ENCODE data around the gene OTOL1.

The OTOL1 gene

GRCh38 chr3:161552984-161553560, 56.5 kb downstream of the OTOL1 start:
- Histone ChIP-seq H4K8ac (ENCODE audit: low read depth, low read length) (no peak overlapping the region), H4K91ac (ENCODE audit: low read depth, low read length, poor library complexity) (no peak overlapping the region), H3K9ac (ENCODE audit: low read depth, low read length, poor library complexity) (no peak overlapping the region), H3K79me1 (ENCODE audit: low read depth, low read length) (no peaks in the 10 kb centered on the region), H3K18ac (ENCODE audit: low read length) (no peak overlapping the region), H2BK12ac (ENCODE audit: low read length) (no peak overlapping the region), H3K9me3 (replicated peaks in 1 of 2; ENCODE audit: control insufficient read depth in 2 of 2, insufficient read depth in 1 of 2, low read depth in 1 of 2, low read length in 2 of 2) (no peaks in the 10 kb centered on the region), H3K23ac (ENCODE audit: low read depth, low read length, poor library complexity) (no peak overlapping the region), H2BK120ac (ENCODE audit: low read depth, low read length) (no peak overlapping the region), H3K27ac (replicated peaks; ENCODE audit: low read length) (no peak overlapping the region), H2BK5ac (ENCODE audit: low read length) (no peak overlapping the region), H2BK15ac (ENCODE audit: low read length) (no peak overlapping the region), H3K4me2 (ENCODE audit: insufficient read depth, low read length, poor library complexity, severe bottlenecking) (peak overlapping the region; percentile 13), H3K4me3 (ENCODE audit: low read length in 2 of 2) (no peak overlapping the region), H3K14ac (ENCODE audit: low read length) (no peak overlapping the region), H3K4me1 (ENCODE audit: control insufficient read depth in 2 of 2, insufficient read depth in 1 of 2, low read depth in 1 of 2, low read length in 2 of 2) (peaks cover 11 to 35% of the 10 kb centered on the region in 2 donors), H3K4ac (ENCODE audit: low read length) (no peak overlapping the region), H2AK5ac (ENCODE audit: low read depth, low read length) (no peak overlapping the region), H3K27me3 (ENCODE audit: control insufficient read depth in 3 of 3, insufficient read depth in 3 of 3, low read depth in 1 of 3, low read length in 3 of 3) (no peaks in the 10 kb centered on the region), H2AFZ (ENCODE audit: low read length) (peak overlapping the region; percentile 76), H3K36me3 (replicated peaks in 1 of 2; ENCODE audit: control insufficient read depth in 2 of 2, insufficient read depth in 2 of 2, low read length in 2 of 2) (no peaks in the 10 kb centered on the region)
- WGBS, 2 donors (ENCODE audit: extremely low coverage in 2 of 2, insufficient read length in 2 of 2, insufficient replicate concordance in 1 of 2) = no CpG with 5 or more reads among the region's 6 CpGs
- DNase-seq (ENCODE audit: low spot score) = no peak

Measured in neuronal stem cell (in vitro differentiated cells).